ENCODE results near the gene PLD3. TPM values are rescaled to one million over a fixed set of nuclear protein-coding genes. Genes with fewer than 3 reads are reported as not detected.
"Not testable (repeated sequence)": the region's sequence is repeated elsewhere in the genome, so short reads cannot be mapped to it uniquely, and the experiment has no call there.

PLD3 gene
- total RNA-seq, 1 experiment from 2014 or later: 328 TPM

DNA sequence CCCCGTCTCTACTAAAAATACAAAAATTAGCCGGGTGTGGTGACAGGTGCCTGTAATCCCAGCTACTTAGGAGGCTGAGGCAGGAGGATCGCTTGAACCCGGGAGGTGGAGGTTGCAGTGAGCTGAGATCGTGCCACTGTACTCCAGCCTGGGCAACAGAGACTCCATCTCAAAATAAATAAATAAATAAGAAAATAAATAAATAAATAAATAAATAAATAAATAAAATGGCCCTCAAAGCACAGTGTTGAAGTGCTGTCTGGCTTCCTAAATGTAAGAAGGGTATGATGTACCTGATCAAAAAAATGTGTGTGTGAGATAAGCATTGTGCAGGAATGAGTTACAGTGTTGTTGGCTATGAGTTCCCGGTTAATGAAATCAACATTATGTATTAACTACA lies 15.4 kb upstream of the PLD3 start:
- not testable (repeated sequence) for DNase-seq (ENCODE audit: low spot score)

DNA sequence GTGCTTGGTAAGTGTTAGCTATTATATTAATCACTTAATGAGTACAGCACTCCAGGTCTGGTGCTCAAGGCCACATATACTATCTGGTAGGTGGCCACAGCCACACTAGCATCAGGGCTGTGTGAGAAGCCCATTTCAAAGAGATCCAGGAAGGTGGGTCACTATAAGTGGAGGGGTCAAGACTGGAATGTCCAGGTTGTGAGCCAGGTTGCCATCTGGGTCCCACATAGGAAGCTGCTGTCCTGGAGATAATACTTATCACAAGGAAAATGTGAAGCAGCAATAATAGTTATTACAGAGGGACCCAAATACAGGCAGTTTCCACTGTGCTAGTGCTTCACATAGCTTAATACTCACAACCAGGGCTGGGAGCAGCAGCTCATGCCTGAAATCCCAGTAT lies 13.4 kb upstream of the PLD3 start:
- DNase-seq (ENCODE audit: low spot score): no peak

DNA sequence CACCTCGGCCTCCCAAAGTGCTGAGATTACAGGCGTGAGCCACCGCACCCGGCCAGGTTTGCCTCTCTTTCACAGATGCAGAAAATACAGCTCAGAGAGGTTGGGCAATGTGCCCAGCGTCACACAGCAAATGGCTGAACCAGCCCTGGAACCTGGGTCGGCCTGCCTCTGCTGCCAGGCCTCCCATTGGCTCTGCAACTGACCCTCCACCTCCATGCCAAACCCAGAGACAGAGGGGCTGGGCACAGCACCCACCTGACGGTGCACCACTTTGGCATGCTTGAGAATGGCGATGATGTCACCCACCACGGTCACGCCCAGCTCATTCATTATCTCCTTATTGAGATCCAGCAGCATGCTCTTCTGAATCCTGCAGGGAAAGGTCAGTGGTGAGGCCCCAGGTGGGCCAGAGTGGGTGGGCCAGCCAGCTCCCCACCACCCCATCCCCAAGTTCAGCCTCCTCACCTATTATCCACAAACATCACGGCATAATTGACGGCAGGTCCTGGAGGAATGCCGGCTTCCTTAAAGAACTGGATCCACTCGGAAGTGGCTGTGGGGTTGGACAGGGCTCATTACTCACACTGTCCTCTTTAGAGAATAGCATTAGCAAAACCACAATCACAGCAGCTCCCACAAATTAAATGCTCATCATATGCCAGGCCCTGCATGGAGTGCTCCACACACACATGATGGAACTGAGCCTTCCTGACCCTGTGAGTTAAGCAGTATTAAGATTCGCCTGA lies 12.5 kb upstream of the PLD3 start:
- DNase-seq (ENCODE audit: low spot score): peak; percentile 83

DNA sequence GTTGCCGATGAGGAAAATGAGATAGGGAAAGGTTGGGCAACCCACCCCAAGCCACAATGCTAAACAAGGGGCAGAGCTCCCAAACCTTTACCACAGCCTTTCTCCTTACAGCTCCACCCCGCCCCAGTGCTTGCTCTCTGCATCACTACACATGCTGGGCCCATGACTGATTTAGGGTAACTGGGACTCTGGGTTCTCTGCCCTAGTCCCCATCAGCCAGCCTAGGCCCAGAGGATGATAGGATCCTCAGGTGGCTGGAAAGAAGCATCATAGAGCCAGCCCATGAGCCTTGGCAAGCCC lies 11.9 kb upstream of the PLD3 start:
- DNase-seq (ENCODE audit: low spot score): no peak

DNA sequence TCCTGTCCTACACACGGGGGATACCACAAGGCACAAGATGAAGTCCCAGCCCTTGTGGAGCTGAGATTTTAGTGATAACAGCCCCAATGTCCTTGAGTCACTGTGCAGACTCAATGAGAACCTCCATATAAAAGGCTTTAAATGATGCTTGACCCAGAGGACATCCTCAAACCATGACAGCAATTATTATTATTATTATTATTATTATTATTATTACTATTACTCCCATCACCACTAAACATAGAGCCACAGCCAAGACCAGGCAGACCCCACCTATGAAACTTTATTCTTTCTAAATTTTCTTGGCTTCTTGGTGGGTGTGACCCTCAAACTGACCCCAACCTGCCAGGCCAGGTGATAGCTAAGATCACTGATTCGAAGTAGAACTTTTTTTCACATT lies 11.4 kb upstream of the PLD3 start:
- DNase-seq (ENCODE audit: low spot score): no peak

DNA sequence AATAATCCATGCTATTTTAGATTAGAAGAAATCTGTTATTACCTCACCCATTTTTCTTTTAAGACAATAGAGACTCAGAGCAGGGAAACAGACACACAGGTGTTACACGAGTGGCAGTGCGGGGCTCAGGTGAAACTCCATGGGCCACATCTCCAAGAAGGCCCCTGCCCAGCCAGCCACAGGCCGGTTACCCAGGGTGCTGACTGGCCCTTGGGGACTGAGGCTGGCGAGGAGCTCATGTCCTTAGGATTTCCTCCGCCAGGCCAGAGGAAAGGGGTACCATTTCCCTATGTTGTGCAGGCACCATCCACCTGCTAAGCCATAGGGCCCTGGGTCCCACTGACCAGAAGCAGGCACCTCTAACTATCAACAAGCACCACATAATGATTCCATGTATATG lies 10.9 kb upstream of the PLD3 start:
- DNase-seq (ENCODE audit: low spot score): no peak

DNA sequence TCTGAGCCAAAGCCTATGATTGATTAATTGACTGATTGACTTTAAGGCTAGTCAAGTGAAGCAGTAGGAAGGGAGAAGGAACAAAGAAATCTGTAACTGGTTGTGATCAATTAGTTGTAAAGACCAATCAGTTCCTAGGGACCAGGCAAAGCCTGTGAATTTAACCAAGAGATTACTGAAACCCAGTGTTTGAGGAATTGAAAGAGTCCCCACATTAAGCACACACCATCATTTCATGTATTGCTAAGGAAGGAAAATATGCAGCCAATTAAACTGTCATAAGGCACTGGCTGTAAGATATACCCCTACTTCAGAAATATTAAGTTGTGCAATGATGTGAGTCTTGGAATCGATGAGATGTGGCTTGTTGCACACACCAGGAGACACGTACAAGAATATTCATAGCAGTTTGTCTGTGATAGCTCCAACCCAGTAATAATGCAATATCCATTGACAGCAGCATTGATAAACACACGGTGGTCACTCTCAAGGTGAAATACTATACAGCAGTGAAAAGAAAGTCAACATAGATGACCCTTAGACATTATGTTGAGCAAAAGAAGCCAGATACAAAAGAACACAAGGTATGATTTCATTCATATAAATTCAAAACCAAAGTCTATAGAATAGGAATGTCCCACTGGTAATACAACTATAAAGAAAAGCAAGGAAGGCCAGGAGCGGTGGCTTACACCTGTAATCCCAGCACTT lies 9.3 kb upstream of the PLD3 start:
- DNase-seq (ENCODE audit: low spot score): no peak

DNA sequence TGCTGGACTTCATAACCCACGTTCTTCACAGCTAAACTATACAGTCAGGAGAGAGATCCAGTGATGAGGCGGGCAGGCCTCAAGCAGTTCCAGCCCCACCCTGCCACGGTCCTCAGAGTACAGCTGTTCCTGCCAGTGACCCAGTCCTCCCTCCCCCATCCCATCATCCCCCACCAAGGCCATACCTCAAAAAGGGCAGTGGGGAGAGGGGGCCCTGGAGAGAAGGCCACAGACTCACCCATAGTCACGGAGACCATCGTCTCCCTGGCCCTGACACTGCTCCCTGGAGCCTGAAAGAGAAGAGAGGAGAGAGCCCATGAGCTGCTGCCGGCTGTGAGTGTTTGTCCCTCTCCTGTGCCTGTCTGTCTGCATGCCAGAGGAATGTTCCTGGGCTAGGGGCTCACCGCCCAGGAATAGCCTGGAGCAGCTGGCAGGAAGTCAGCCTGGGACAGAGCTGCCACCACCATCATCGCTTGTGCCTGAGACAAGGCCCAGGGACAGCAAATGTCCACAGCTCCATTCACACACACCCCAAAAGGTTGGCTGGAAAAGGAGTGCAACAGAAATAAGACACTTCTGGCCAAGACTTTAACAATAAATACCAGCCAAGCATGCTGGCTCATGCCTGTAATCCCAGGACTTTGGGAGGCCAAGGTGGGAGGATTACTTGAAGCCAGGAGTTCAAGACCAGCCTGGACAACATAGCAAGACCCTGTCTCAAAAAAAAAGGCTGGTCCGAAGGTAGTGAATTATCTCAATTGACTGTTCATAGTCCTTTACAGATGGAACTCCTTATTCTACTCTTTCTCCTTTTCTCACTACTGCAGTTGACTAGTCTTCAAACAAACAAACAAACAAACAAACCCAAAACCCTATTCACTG lies 6.7 kb upstream of the PLD3 start:
- DNase-seq (ENCODE audit: low spot score): no peak

DNA sequence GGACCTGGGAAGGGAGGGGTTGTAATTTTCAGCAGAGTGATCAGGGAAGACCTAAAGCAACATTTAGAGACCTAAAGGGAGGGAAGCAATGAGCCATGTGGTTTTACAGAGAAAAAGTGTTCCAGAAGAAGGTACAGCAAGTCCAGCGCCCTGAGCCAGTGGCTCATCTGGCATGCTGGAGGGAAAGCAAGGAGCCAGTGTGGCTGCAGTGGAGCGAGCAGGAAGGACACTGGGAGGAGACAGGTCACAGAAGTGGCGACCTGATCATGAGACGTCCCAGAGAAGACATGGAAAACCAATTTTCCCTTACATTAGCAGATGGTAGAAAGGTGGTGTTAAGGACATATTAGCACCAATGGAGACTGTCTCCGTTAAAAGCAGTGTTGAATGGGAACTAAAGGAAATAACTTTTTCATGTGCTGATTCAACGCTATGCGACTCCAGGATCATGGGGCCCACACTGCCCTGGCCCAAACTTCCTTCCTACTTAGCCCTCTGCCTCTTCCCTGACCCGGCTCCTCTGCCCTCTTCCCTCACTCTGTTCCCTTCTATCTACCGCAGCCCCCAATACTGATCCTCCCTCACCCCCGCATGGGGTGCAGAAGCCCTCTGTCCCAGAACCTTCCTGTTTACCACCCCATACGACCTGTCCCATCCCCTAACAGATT lies 5.7 kb upstream of the PLD3 start:
- no peak for DNase-seq (ENCODE audit: low spot score)

DNA sequence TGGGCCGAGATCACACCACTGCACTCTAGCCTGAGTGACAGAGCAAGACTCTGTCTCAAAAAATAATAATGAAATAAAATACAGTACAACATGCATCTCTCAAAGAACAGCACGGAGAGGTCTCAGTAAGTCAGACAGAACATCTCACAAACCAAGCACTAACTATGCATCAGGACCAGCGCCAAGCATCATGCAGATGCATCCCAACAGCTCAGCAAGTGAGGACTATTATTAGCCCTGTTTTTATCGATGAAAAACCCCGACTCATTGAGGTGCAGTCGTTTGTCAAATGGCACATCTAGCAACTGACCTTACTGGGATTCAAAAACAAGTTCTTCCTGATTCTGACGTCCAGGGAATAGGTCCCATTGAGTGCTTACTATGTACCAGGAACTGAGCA lies 4.1 kb upstream of the PLD3 start:
- no peak for DNase-seq (ENCODE audit: low spot score)

DNA sequence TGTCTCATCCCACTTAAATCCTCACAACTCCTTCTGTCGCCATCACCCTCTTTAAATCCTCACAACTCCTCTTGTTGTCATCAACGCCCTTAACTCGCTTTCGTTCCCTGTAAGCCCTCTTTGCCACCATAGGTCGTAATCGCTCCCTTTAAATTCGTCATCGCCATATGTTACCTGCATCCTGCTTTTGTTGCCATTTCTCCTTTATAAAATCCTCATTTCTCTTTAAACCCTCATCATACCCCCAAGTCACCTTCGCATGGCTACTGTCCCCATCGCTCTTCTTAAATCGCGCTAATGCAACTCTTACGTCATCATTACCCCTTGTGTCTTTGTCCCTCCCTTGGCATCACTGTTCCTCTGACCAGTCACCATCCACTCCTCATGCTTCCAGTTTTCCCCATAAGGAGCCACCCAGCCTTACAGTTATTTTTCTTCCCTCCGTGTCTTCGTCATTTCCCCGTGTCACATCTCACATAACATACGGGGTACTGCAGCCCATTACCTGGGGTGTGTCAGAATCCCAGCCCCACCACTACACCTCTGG lies 539 bp downstream of the PLD3 start:
- peak; percentile 60 for DNase-seq (ENCODE audit: low spot score)

DNA sequence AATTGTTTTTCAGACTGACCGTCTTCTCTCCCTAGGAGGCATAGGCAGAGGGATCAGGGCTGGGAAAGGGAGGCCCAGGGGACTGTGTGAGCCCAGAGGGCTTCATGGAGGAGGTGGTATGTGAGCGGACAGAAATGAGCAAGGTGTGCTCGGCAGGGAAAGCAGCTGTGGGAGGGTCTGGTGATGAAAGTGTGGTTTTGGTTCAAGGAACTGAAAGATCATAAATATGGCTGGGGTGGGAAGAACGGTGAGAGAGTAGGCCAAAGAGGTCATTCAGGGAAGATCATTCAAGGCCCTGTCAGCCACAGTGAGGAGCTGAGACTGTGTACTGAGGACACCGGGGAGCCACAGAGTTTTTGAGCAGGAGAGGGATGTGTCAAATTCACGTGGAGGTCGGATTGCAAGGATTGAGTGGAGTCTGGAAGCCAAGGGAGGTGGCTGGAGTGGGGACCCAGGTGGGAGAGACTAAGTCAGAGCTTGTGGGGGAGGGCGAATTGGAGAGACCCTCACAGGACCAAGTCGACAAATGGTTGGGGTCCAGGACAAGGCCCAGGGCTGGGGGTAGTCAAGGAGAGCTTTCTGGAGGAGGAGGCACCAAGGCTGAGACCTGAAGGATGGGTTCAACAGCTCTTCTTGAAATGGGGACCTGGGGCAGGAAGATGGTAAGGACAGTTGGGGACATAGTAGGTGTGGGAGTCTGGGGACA lies 7.6 kb downstream of the PLD3 start:
- no peak for DNase-seq (ENCODE audit: low spot score)

DNA sequence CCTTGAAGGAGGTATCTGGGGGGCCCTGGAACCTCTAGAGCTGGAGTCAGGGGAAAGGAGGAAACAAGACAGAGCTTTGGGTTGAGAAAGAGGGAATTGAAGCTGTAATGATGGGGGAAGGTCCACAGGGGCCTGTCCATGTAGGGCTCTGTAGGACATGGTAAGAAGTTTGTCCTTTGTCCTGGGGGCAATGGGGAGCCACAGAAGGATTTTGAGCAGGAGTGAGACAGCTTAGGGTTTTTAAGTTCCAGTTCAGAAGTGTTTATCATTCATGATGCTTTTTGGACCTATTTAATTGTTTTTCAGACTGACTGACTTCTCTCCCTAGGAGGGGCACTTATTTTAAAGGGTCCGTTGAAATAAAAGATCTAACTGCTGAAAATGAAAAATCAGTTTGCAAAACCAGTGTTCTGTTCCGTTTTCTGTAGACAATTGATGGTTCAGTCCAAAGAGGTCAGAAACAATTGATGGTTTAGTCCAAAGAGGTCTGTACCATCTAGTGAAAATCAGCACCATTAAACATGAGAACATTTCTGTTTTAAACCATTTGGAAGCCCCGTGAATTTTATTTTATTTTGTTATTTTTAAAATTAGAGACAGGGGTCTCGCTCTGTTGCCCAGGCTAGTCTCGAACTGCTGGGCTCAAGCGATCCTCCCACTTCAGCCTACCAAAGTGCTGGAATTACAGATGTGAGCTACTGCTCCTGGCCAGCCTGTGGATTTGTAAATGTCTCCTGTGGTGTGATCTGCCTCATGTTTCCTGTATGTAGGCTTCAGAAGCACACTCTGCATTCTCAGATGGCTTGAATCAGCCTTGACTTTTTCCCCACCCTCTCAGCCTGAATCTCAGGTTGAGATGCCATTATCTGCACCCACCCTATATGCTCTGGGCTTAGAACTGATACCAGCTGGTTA lies 8.4 kb downstream of the PLD3 start:
- no peak for DNase-seq (ENCODE audit: low spot score)

DNA sequence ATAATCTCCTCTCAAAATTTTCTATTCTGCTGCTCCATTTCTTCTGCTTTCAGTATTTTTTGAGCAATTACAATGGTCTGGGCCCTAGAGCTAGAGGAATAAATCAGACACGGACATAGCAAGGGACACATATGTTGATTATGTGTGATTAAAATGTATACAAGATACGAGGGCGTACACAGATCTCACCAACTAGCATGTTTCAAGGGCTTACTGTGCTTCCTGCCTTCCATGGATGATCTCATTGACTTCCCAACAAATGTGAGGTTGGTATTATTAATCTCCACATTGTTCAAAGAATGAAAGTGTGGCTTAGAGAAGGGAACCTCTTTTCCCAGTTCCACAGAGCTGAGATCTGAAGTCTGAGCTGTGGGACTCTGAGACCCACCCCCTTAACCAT lies 9.1 kb downstream of the PLD3 start:
- no peak for DNase-seq (ENCODE audit: low spot score)

DNA sequence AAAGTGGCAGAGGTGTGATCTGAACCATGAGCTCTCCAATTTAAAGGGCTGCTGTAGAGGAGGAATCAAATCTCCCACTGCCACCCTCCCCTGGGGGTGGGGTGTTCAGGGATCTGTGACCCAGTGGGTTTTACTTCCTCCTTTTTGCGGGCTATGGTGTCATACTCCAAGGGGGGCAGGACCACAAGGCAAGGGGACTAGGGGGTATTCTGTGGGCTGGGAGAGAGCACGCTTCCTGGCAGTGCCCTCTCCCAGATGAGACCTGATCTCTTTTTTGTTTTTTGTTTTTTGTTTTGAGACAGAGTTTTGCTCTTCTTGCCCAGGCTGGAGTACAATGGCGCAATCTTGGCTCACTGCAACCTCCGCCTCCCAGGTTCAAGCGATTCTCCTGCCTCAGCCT lies 10.3 kb downstream of the PLD3 start:
- no peak for DNase-seq (ENCODE audit: low spot score)

DNA sequence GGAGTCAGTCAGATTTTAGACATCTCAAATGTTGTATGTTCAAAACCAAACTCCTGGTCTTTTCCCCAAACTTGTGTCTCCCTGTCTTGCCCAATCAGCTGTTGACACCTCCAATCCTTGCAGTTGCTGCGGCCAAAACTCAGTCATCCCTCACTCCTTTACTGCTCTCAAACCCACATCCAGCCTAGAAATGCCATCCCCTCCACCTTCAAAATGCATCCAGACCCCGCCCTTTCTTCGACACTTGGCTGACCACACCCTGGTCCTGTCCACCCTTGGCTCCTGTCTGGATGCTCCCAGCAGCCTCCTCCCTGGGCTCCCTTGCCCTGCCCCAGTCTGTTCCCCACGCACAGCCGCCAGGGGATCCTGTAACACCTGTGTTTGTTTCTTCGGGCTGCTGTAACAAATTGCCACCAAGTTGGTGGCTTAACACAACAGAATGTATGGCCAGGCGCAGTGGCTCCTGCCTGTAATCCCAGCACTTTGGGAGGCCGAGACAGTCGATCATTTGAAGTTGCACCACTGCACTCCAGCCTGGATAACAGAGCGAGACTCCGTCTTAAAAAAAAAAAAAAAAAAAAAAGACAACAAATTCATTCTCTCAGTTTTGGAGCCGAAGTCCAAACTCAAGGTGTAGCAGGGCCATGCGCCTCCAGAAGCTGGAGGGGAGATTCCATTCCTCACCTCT lies 11.7 kb downstream of the PLD3 start:
- no peak for DNase-seq (ENCODE audit: low spot score)

DNA sequence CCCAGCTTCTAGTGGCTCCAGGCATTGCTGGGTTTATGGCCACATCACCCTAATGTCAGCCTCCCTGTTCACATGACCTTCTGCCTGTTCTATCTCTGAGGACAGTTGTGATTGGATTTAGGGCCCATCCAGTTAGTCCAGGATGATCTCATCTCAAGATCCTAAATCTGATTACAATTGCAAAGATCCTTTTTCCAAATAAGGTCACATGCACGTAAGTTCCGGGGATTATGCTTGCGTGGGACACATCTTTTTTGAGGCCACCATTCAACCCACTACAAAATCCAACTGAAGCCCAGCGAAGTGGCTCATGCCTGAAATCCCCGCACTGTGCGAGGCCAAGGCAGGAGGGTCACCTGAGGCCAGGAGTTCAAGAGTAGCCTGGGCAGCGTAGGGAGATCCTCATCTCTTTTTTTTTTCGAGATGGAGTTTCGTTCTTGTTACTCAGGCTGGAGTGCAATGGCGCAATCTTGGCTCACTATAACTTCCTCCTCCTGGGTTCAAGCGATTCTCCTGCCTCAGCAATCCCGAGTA lies 12.3 kb downstream of the PLD3 start:
- no peak for DNase-seq (ENCODE audit: low spot score)

DNA sequence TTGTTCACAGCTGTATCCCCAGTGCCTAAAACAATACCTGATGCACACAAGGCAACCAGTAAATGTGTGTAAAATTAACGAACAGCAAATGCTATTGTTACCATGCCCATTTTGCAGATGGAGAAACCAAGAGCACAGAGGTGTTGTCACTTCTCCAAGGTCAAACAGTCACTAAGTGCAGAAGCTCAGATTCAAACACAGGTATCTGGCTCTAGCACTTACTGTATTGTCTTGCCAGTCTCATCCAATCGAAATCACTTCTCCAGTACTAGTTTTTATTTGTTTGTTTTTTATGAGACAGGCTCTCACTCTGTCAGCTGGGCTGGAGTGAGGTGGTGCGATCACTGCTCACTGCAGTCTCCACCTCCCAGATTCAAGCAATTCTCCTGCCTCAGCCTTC lies 13.7 kb downstream of the PLD3 start:
- no peak for DNase-seq (ENCODE audit: low spot score)

DNA sequence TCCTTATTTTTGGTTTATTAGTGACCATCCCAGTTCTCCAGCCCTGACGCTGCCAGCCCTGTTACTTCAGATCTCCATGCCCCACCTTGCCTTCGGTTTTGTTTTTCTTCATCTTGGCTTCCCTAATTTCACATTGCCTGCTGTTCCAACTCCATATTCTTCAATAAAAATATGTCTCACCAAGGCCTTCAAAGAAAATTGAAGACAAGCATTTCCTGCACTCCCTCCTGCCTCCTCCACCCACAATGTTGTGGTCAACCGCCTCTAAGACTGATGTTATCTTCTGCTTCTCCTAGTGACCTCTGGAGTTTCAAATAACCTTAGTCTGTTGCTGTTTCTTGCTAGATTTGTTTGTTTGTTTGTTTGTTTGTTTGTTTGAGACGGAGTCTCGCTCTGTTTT lies 14.6 kb downstream of the PLD3 start:
- no peak for DNase-seq (ENCODE audit: low spot score)
